ENCODE measurements around the gene OLFML2A. TPM values are rescaled to one million over a fixed set of nuclear protein-coding genes. Genes with fewer than 3 reads are reported as not detected.

The OLFML2A gene
- total and polyA plus RNA-seq, 2 of the 13 experiments (the other 11 are each of a cell fraction or from before 2014, with no cell fraction given) = 0.01 to 0.02 TPM

GRCh38 chr9:124818431-124819281 lies 41.7 kb downstream of the OLFML2A start (continued):
- TF ChIP-seq ZHX2 (IDR thresholded peaks at IDR 0.05; ENCODE audit: low read depth) (no peak), ZHX2 (CRISPR knock-in tag; IDR thresholded peaks at IDR 0.05; ENCODE audit: borderline replicate concordance) (0 out of 2 replicates have a peak, but pooled peaks have one; percentile 76), EED (CRISPR knock-in tag; IDR thresholded peaks at IDR 0.05) (0 out of 2 replicates have a peak, but pooled peaks have one; percentile 32), BATF2 (CRISPR knock-in tag; IDR thresholded peaks at IDR 0.05) (no peak), ZNF772 (CRISPR knock-in tag; IDR thresholded peaks at IDR 0.05) (no peak), SP1 (IDR thresholded peaks at IDR 0.05) (no peak), SP1 (CRISPR knock-in tag; IDR thresholded peaks at IDR 0.05) (0 out of 2 replicates have a peak, but pooled peaks have one; percentile 16), ZSCAN5A (CRISPR knock-in tag; IDR thresholded peaks at IDR 0.05; ENCODE audit: borderline replicate concordance) (no peak; the same call in 1 of the 2 replicates), ZNF44 (CRISPR knock-in tag; IDR thresholded peaks at IDR 0.05) (peak; percentile 66; the same call in 1 of the 2 replicates), ATF4 (CRISPR knock-in tag; IDR thresholded peaks at IDR 0.05) (no peak), NCOA2 (CRISPR knock-in tag; IDR thresholded peaks at IDR 0.05) (0 out of 2 replicates have a peak, but pooled peaks have one; percentile 13), SRSF1 (optimal IDR thresholded peaks at IDR 0.05; ENCODE audit: low read depth, low read length) (peak; percentile 37), NFAT5 (CRISPR knock-in tag; IDR thresholded peaks at IDR 0.05) (0 out of 2 replicates have a peak, but pooled peaks have one; percentile 66), SAP130 (CRISPR knock-in tag; IDR thresholded peaks at IDR 0.05; ENCODE audit: low read depth) (peak; percentile 80)

Measured in HepG2 (cell line).